Fibroblast of skin of left quadriceps (primary cell): ENCODE results near the gene TMPRSS5.
A peak's percentile ranks its signal among the peaks of the same experiment; 100 is the strongest.
"Not testable (repeated sequence)": the region's sequence is repeated elsewhere in the genome, so short reads cannot be mapped to it uniquely, and the experiment has no call there.

Source experiments
- DNase-seq, 2 experiments: peaks; one replicate each; pipeline ENCODE4 v3.0.0-alpha.2; 2013; ENCODE audit warnings: low read depth in 2 of 2

TMPRSS5 gene

DNA sequence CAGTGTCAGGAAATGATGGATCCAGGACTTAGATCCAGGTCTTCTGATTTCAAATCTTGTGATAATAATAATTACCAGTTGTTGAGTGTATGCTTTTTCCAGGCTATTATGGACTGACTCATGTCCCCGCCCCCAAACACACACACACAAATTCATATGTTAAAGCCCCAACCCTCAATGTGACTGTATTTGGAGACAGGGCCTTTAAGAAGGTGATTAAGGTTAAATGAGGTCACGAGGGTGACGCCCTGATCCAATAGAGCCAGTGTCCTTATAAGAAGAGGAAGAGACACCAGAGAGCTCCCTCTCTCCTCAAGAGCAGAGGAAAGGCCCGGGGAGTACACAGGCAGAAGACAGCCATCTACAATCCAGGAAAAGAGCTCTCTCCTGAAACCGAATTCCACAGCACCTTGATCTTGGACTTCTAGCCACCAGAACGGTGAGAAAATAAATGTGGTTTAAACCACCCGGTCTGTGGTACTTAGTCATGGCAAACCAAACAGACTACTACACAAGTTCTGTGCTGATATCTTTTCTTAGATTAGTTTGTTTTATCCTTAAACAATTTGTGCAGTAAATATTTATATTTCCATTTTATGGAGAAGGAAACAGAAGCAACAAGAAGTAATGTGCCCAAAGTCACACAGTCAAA lies 8.2 kb downstream of the TMPRSS5 start:
- DNase-seq: no peak

DNA sequence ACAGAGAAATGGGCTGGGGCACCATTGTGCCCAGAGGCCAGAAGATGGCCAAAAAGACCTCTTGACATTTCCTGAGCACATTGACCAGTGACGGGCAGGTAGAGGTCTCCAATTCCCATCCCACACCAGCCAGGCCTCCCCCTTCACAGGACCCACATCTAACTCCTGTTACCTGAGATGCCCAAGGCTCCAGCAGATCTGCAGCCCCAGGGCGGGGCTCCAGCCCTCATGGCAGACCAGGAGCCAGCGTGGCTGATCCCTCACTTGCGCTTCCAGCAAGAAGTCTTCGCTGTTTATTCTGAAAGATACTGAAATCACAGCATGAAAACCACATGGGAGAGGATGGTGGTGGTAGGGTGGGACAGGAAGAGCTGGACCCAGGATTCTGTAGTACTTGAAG lies 9.0 kb downstream of the TMPRSS5 start:
- no peak for DNase-seq

DNA sequence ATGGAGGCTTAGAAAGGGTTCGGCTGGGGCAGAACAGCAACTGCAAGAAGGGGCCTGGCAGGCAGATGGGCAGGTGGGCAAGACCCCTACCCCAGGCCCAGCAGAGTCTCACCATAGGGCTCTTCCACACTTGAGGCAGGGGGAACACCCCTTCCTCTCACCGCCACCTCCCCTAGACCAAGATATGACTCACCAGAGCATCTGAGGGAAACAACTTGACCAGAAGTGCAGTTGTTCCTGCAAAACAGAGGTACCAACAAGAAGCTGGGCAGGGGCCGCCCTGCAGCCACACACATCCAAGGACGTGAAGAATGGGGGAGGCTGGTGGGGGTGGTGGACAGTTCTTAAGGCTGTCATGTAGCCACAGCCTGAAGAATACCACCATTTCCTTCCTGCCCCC lies 10.9 kb downstream of the TMPRSS5 start:
- DNase-seq: no peak

DNA sequence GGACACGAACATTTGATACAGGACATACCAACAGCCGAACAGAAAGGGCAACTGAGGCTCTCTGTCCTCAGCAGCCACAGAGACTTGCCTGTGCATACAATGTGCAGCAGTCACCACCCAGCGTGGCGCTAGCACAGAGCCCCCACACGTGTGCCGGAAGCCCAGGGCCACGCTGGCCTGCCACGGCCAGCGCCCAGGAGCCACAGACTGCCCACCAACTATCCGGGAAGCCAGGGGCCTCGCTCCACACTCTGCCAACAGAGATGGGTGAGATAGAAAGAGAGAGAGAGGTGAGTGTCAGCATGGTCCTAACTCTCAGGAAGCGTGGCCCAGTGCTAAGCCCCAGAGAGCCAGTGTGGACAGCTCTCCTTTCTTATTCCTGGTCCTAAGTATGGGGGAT lies 11.7 kb downstream of the TMPRSS5 start:
- no peak for DNase-seq

DNA sequence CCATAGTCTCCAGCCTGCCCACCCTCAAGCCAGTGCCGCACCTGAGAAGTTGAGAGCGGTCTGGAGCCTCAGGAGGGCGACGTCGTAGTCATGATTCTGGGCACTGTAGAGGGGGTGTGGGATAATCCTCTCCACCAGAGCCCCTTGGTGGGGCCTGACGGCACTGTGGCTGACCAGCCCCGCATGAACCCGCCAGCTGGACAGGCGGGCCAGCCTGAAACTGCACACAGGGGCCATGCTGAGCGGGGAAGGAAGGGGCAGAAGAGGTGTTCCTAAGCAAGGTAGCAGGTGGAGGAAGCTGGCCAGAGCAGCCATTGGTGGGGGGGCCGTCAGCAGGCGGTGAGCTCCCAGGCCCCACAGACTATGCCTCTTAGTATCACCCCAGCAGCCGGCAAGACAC lies 13.1 kb downstream of the TMPRSS5 start:
- no peak for DNase-seq

DNA sequence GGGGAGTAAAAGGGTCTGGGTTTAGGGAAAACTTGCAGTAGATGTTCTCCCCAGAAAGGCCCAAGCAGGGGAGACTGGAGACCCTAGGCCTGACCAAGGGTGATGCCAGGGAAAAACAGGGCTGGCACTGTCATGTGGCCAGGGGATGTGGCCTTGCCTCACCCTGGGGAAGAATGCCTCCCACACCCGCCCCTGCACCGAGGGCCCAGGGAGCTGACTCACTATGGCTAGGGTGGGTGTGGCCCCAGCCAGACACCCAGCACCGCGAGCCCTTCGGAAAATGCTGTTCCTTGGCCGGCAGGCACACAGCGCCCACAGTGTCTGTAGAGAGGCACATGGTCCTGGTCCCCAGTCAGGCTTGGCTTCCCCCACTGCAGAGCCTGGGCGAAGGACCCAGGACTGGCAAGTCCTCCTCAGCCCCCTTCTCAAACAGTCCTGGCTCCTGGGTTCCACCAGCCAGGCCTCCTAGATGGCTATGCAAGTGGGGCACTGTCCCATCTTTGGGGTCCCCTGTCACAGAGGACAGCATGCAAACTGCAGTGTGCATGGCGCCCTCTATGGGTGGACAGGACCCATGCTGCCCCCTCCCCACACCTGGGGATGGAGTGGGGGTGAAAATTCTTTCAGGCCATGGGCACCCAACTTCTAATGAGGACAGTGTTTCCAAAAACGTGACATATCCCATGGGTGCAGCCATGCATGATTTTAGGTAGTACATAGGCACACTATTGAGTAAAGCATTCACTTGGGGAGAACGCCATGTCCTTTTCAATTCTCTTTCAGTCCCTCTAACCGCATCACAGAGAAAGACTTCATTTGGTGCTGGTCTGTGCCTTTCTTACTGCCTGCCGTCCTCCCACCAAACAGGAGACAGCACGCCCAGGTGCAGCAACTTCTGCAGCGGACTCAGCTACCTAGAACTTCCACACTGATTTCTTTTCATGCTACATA lies 15.2 kb downstream of the TMPRSS5 start:
- DNase-seq: no peak

DNA sequence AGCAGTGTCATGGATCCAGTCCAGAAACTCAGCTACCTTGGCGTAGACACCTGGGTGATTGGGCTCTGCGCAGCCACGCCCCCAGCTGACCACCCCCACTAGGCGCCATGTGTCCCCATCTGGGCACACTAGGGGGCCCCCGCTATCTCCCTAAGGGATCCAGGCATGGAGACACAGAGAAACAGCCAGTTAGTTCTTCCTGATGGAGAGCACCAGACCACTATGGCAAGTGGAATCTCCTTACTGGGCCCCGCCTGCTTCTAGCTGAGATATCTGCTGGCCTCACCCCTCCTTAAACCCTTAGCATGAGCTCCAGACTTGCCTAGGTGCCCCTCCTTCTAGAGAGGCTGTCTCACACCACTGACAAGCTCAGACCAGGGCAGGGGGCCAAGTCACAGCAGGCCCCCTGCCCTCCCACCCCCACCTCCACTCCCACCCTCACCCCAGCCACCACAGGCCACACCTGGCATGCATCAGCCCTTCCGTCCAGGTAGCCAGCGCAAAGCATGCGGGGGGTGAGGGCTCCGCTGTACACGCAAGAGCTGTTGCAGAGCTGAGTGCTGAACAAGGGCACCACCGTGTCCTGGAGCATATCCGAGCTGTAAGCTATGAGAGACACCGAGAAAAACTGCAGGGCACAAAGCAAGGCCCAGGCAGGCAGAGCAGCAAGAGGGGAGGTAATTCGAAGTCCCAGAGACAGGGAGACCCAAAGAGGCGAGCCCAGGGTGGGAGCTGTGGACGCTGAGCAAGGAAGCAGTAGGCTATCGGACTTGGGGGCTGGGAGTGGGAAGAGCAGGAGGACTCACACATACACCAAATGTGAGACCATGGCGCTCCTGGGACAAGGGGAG lies 16.1 kb downstream of the TMPRSS5 start:
- no peak for DNase-seq

DNA sequence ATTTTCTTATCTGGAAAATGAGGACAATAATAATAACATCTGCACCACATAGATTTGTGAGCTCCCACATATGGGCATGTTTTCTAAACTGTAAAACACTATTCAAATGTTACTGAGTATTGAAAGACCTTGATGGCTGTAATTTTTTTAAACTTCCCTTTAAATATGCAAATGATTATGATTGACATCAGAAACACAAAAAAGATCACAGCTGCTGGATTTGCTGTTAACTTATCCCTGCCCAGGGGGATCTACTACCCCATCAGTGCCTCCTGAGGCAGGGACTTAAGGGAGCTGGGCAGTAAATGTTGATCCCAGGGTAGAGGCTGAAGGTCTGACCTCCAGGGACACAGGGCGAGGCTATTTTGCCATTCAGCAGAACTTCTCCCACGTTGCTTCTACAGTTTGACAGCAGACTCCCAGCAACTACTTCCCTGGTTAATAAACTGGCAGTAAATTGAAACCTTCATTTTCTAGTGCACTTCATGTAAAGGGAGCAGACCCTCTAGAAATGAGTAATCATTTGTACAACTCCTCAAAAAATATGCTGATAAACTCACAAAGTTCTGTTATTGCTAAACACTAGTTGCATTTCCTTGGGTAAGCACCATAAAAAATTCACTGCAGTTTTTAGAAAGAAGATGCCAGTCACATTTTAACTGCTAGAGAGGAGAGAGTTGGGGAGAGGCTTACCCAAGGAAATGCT lies 20.3 kb downstream of the TMPRSS5 start:
- no peak for DNase-seq

DNA sequence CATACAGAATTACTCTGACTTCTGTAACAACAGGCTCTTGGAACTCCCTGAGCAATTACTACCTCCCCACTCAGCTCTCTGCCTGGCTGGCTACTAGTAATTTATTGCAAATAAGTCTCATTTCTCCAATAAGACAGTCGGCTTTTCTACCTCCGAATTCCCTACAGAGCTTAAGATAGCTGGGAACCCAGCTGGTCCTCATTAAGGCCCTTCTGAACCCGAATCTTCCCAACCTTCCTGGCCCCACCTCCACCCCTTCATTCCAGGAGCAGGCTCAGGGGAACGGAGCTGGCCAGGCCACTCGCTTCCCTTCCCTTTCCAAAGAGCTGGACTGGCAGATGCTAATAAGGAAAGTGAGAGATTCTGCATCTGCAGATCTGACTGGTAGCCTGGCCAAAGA lies 21.6 kb downstream of the TMPRSS5 start:
- DNase-seq: peak; percentile 45

DNA sequence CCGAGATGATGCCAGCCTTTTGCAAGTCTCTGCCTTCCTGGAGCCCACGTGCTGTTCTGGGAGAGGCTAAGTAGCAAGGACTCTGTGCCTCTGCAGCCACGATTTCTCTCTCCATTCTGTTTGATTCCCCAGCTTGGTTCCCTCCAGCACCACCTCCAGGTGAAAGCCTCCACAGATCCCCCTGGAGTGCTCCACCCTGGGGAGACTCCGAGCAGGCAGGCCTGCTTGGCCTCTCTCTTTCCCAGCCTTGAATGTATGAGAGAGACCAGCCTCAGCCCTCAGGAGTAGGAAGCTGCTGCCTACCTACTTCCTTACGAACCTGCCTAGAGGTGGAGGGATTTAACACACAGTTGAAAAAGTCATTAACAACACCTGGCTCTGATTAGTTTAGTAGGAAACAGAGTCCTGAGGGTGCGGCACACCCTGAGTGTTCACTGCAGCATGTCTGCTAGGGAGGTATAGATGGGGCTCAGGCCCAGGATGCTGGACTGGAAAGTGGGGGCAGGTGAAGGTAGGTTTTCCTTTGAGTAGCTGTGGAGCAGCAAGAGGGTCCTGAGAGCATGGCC lies 22.5 kb downstream of the TMPRSS5 start:
- no peak for DNase-seq

DNA sequence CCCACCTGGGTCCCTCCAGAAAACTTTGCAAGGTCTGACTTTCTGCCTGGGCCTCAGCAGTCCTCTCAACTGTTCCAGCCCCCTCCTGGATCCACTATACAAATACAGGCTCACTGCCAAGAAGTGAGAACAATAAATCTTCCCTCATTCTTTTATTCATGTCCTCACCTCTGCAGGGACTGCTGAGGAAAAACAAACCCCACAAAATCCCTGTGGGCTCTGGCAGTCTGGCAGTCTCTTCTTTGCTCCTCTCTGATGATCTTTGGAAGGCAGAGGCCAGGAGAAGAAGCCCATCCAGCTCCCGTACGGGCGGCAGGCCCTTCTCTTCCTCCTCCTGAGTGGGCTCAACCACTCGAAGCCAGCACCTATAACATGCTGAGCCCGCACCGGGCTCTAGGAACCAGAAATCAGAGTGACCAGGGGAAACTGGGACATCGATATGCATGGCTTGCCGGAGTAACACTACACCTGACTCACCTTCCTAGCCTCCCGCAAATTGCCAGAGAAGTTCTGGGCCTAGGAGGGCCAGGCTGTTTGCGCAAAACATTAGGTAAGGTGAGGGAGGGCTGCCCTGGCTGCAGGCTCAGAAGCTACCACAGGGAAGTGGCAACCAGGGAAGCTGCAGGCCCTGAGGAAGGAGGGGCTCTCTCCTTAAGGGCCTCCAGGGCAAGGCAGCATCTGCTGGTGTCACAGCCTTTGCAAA lies 24.2 kb downstream of the TMPRSS5 start:
- peak; percentile 46 to 50 for DNase-seq

DNA sequence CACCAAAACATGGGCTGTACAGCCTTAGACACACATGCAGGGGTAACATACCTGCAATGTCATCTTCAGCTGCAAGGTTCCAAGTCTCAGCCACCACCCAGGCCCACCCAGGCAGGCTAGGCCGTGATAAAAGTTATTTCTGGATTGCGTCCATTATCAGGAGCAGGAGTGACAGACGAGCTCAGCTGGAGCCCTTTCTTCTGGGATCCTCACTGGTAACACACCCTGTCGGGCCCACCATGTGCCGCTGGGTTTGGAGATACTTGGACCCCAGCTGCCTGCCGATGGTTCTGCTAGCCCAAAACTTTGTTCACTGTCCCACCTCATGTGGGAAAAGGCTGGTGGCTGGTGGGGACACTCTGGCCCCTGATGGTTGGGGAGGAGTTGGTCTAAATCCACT lies 24.8 kb downstream of the TMPRSS5 start:
- DNase-seq: no peak

DNA sequence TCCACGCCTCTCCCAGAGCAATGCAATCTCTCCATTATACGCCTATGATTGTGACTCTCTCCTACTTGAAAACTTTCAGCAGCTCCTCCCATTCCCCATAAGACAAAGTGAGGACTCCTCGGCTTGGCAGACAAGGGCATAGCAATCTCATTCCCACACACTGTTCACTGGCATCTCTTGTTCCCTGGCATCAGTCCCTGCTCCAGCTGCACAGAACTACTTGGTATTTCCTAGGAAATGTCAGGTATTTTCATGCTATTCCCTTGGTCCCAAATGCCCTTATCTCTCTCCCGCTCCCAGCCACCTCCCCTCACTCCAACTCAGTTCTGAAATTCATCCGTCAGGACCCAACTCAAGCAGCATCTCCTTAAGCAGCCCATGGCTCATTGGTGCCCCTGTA lies 28.4 kb downstream of the TMPRSS5 start:
- no peak for DNase-seq

DNA sequence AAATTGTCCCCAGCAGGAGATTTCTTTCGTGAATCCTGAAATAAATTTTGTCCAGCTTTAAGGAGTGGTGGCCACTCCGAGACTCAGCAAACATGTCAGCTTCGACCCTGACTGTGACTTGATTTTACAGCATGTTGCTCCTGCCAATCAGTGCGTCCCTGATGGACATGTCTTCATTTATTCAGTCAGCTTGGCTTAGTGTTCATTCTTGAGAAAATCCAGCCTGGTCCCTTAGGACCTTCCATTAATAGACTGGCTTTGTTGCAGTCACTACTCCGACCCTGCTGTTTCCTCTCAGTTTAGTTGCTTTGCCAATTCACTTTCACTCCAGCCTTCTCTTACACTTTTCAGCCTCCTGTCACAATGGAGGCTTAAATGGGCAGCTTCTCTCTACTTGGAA lies 30.5 kb downstream of the TMPRSS5 start:
- no peak for DNase-seq

DNA sequence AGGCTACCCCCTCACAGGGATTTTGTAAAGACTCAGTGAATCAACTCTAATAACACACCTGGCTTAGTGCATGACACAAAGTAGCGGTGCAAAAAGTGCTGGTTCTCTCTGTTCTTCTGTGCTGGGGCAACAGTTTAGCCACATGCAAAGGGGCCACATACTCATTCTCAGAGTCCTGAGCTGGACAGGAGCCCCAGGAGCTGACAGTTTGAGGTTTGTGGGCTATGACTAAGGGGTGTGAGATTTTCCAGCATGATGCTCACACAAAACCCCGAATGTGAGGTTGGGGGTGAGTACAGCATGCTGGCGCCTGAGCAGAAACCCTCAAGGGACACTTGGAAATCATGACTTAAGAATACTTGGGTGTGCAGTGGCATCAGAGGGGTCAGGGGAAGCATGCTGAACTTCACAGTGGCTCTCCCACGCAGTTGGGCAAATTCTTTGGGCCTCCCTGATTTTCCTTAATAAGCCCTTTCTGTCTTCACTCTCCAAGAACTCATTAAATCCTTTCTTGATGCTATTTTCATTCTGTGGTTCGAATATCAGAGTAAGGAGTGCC lies 31.0 kb downstream of the TMPRSS5 start:
- DNase-seq: peak; percentile 90

DNA sequence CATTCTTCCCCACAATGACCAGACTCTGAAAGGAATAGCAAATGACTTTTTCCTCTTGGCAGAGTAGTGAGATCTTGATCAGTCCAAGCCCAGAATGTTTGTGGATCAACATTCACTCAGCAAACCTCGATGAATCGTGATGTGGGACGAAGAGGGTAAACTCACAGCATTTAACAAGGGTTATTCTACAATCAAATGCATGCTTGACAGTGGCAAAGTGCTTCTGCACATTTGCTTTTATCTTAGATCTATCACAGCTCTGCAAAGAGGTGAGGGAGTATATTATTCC lies 31.8 kb downstream of the TMPRSS5 start:
- no peak for DNase-seq

DNA sequence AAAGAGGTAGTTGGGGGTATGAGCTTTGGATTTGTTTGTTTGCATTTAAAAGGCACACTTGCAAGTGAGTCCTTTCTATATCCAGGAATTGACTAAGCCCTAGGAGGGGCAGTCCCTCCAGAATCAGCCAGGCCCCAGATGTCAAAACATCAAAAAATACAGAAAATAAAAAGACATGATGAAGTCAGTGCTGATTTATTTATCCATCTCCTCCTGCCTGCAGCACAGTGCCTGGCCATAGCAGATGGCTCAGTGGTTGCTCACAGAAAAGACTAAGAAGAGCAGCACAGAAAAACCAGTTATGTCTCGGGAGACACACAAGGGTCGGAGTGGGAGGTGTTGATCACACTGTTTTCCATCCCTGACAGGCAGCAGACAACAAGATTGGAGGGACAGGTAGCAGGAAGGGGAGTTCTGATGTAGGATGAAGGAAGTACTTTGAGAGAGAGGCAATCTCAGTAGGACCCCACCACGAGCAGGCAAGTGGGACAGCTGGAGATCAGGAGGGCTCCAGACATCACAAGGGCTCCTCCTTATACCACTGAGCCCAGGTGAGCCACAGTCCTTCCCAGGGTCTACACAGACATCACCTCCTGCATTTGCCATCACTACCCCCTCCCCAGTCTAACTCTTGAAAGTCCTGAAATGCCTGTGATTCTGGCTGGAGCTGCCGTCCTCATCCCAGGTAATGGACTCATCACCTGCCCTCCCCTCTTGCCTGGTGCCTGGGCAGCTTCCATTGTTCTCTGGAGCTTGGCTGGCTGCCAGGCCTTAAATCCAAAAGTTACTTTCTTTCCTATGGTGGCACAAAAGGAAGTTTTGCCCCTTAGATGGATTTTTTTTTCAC lies 32.3 kb downstream of the TMPRSS5 start:
- no peak for DNase-seq

DNA sequence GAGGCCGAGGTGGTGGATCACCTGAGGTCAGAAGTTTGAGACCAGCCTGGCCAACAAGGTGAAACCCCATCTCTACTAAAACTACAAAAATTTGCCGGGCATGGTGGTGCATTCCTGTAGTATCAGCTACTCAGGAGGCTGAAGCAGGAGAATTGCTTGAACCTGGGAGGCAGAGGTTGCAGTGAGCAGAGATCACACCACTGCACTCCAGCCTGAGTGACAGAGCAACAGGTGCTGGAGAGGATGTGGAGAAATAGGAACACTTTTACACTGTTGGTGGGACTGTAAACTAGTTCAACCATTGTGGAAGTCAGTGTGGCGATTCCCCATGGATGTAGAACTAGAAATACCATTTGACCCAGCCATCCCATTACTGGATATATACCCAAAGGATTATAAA lies 34.2 kb downstream of the TMPRSS5 start:
- not testable (repeated sequence) for DNase-seq

DNA sequence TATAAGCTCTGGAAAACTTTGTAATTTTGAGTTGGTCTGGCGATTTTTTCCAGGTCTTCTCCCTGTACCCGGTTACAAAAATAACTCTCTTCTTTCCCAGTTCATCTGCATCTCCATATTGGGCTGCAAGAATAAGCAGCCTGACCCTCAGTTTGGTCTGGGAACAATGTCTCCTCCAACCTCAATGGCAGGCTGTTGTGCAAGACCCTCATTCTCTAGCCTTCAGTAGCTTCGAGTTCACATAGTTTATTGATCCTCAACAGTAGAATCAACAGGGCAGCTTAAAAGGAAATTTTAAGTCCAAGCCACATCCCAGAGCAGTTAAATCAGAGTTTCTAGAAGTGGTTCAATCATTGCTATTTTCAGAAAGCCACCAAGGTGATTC lies 35.3 kb downstream of the TMPRSS5 start:
- no peak for DNase-seq
